H9 (cell line): ENCODE data around the gene FOXP4. TPM values are rescaled to one million over a fixed set of nuclear protein-coding genes. Genes with fewer than 3 reads are reported as not detected.
A peak's percentile ranks its signal among the peaks of the same experiment; 100 is the strongest.

Source experiments
- DNase-seq: peaks from one replicate; pipeline ENCODE4 v3.0.0-alpha.2; 2017
- H2AFZ ChIP-seq: one replicate; pipeline ENCODE4 v1.6.1; 2013; ENCODE audit warnings: mild to moderate bottlenecking, low read length, control low read depth, moderate library complexity
- H2AK5ac ChIP-seq: 2 replicates; pipeline ENCODE4 v1.6.1; 2013; ENCODE audit warnings: low read length, control low read depth, mixed read lengths; ENCODE audit not compliant: insufficient read length
- H2BK120ac ChIP-seq: one replicate; pipeline ENCODE4 v1.6.1; 2013; ENCODE audit warnings: low read depth, mild to moderate bottlenecking, low read length, control low read depth, inconsistent platforms; ENCODE audit not compliant: poor library complexity, severe bottlenecking
- H2BK12ac ChIP-seq: 2 replicates; pipeline ENCODE4 v1.6.1; 2013; ENCODE audit warnings: low read length, control low read depth, mixed read lengths, low read depth; ENCODE audit not compliant: insufficient read length
- H2BK15ac ChIP-seq: 2 replicates; pipeline ENCODE4 v1.6.1; 2013; ENCODE audit warnings: low read depth, low read length, control low read depth
- H2BK20ac ChIP-seq: one replicate; pipeline ENCODE4 v1.6.1; 2013; ENCODE audit warnings: low read depth, mild to moderate bottlenecking, low read length, control low read depth, inconsistent platforms; ENCODE audit not compliant: poor library complexity, severe bottlenecking
- H2BK5ac ChIP-seq: 2 replicates; pipeline ENCODE4 v1.6.1; 2013; ENCODE audit warnings: low read length, control low read depth, mixed read lengths; ENCODE audit not compliant: insufficient read length
- H3K14ac ChIP-seq: 2 replicates; pipeline ENCODE4 v1.6.1; 2013; ENCODE audit warnings: low read length, control low read depth; ENCODE audit not compliant: insufficient read depth
- H3K18ac ChIP-seq: 2 replicates; pipeline ENCODE4 v1.6.1; 2013; ENCODE audit warnings: low read depth, mild to moderate bottlenecking, mixed read lengths, low read length, control low read depth; ENCODE audit not compliant: insufficient read length
- H3K23ac ChIP-seq: 2 replicates; pipeline ENCODE4 v1.6.1; 2013; ENCODE audit warnings: low read length, control low read depth, mixed read lengths, low read depth; ENCODE audit not compliant: insufficient read length
- H3K23me2 ChIP-seq: 2 replicates; pipeline ENCODE4 v1.6.1; 2013; ENCODE audit warnings: low read depth, mild to moderate bottlenecking, mixed read lengths, low read length, control low read depth; ENCODE audit not compliant: insufficient read length, poor library complexity, severe bottlenecking
- H3K27ac ChIP-seq: 2 replicates; pipeline ENCODE4 v1.5.1; 2013; ENCODE audit warnings: low read length, control low read depth, mixed read lengths, low read depth; ENCODE audit not compliant: insufficient read length
- H3K27me3 ChIP-seq: 2 replicates; pipeline ENCODE4 v1.6.1; 2013; ENCODE audit warnings: low read length, control low read depth, inconsistent platforms; ENCODE audit not compliant: insufficient read depth
- H3K4ac ChIP-seq: 2 replicates; pipeline ENCODE4 v1.6.1; 2013; ENCODE audit warnings: low read depth, mild to moderate bottlenecking, control low read depth, inconsistent platforms, low read length, moderate library complexity
- H3K4me1 ChIP-seq: 2 replicates; pipeline ENCODE4 v1.6.1; 2013; ENCODE audit warnings: low read length, control low read depth, inconsistent platforms; ENCODE audit not compliant: insufficient read depth
- H3K4me2 ChIP-seq: 2 replicates; pipeline ENCODE4 v1.6.1; 2013; ENCODE audit warnings: low read length, control low read depth, mixed read lengths; ENCODE audit not compliant: insufficient read length, insufficient read depth
- H3K56ac ChIP-seq: 2 replicates; pipeline ENCODE4 v1.6.1; 2013; ENCODE audit warnings: low read depth, mild to moderate bottlenecking, mixed read lengths, low read length, control low read depth; ENCODE audit not compliant: insufficient read length
- H3K79me1 ChIP-seq: 2 replicates; pipeline ENCODE4 v1.6.1; 2013; ENCODE audit warnings: low read depth, mild to moderate bottlenecking, moderate library complexity, low read length, control low read depth, inconsistent platforms; ENCODE audit not compliant: insufficient read depth, poor library complexity, severe bottlenecking
- H3K79me2 ChIP-seq: 2 replicates; pipeline ENCODE4 v1.6.1; 2013; ENCODE audit warnings: low read length, control low read depth, inconsistent platforms; ENCODE audit not compliant: insufficient read depth
- H3K9ac ChIP-seq: 2 replicates; pipeline ENCODE4 v1.6.1; 2013; ENCODE audit warnings: low read length, control low read depth, mixed read lengths; ENCODE audit not compliant: insufficient read length; ENCODE audit errors: extremely low read depth
- H3K9me3 ChIP-seq: one replicate; pipeline ENCODE4 v1.6.1; 2013; ENCODE audit warnings: low read depth, low read length, inconsistent platforms; ENCODE audit not compliant: control insufficient read depth
- H3T11ph ChIP-seq: one replicate; pipeline ENCODE4 v1.6.1; 2013; ENCODE audit warnings: mild to moderate bottlenecking, low read length, control low read depth, inconsistent platforms
- H4K20me1 ChIP-seq: one replicate; pipeline ENCODE4 v1.6.1; 2013; ENCODE audit not compliant: control insufficient read depth, insufficient read length, insufficient read depth
- H4K5ac ChIP-seq: 2 replicates; pipeline ENCODE4 v1.6.1; 2013; ENCODE audit warnings: low read depth, mild to moderate bottlenecking, mixed read lengths, low read length, control low read depth; ENCODE audit not compliant: insufficient read length
- H4K8ac ChIP-seq: replicated peaks from 2 replicates; pipeline ENCODE4 v1.6.1; 2013; ENCODE audit warnings: low read length, control low read depth, mixed read lengths, low read depth; ENCODE audit not compliant: insufficient read length
- H4K91ac ChIP-seq: 2 replicates; pipeline ENCODE4 v1.6.1; 2013; ENCODE audit warnings: low read depth, mild to moderate bottlenecking, moderate library complexity, mixed read lengths, low read length, control low read depth; ENCODE audit not compliant: insufficient read length
- H3K27ac Mint-ChIP-seq, 3 experiments: 2 replicates in 2 of 3; 3 replicates in 1 of 3; pipeline ENCODE4 v1.8.0; 2020 to 2021; ENCODE audit warnings: mixed read lengths in 3 of 3, mild to moderate bottlenecking in 1 of 3, moderate library complexity in 1 of 3
- H3K27me3 Mint-ChIP-seq: 2 replicates; pipeline ENCODE4 v1.8.0; 2021; ENCODE audit warnings: low read depth, mild to moderate bottlenecking, moderate library complexity, mixed read lengths
- H3K36me3 Mint-ChIP-seq, 3 experiments: 2 replicates in 2 of 3; 3 replicates in 1 of 3; pipeline ENCODE4 v1.8.0; 2020 to 2021; ENCODE audit warnings: low read depth in 3 of 3, mixed read lengths in 3 of 3; ENCODE audit not compliant: insufficient read depth in 1 of 3
- H3K4me1 Mint-ChIP-seq, 2 experiments: 2 replicates each; pipeline ENCODE4 v1.8.0; 2020; ENCODE audit warnings: mixed read lengths in 2 of 2
- H3K4me3 Mint-ChIP-seq, 2 experiments: 2 replicates in 1 of 2; 3 replicates in 1 of 2; pipeline ENCODE4 v1.8.0; 2020 to 2021; ENCODE audit warnings: mild to moderate bottlenecking in 2 of 2, mixed read lengths in 2 of 2, moderate library complexity in 1 of 2
- H3K9me3 Mint-ChIP-seq, 2 experiments: 2 replicates in 1 of 2; 3 replicates in 1 of 2; pipeline ENCODE4 v1.8.0; 2020; ENCODE audit warnings: mild to moderate bottlenecking in 2 of 2, mixed read lengths in 2 of 2, moderate library complexity in 1 of 2
- CTCF ChIP-seq: fragments of 200-600 bp; sonication (generic); conservative IDR thresholded peaks from 3 replicates; pipeline ENCODE4 v1.8.0; 2021; ENCODE audit warnings: antibody characterized with exemption, mild to moderate bottlenecking
- WGBS: extraction: QIAGEN DNeasy Blood & Tissue Kit; methylation state at CpG from one replicate; pipeline ENCODE4 v1.1.7; 2013; ENCODE audit warnings: missing lambda C conversion rate, low lambda C conversion rate, mixed read lengths; ENCODE audit not compliant: insufficient read length; ENCODE audit errors: extremely low coverage; 5-methylcytosine and 5-hydroxymethylcytosine counted together
- total RNA-seq: library from RNA; stranded (reverse); gene quantifications from 2 replicates; pipeline ENCODE4 v1.2.1, GENCODE V29; 2021

Gene FOXP4
- total RNA-seq, 1 experiment from 2014 or later, result 18.2 TPM

- no peak for DNase-seq
- H3K9ac ChIP-seq, result no peak overlapping the region
- no peak overlapping the region for H3K27ac Mint-ChIP-seq
Observed at GRCh38 chr6:41548098-41548840, 2.1 kb downstream of the FOXP4 start.

More at GRCh38 chr6:41548098-41548840, 2.1 kb downstream of the FOXP4 start:
- Histone ChIP-seq H3K23ac (no peak overlapping the region), H3K79me1 (no peaks in the 10 kb centered on the region), H2BK20ac (no peak overlapping the region), H3T11ph (no peak overlapping the region), H3K56ac (no peak overlapping the region), H4K8ac (no peak overlapping the region), H2AFZ (no peak overlapping the region), H3K27ac (no peak overlapping the region), H3K18ac (no peak overlapping the region), H3K27me3 (peaks cover 62% of the 10 kb centered on the region), H2BK15ac (no peak overlapping the region), H3K9me3 (no peaks in the 10 kb centered on the region), H3K23me2 (peaks cover 20% of the 10 kb centered on the region), H2BK12ac (no peak overlapping the region), H3K4me1 (peaks cover 25% of the 10 kb centered on the region; the same call in 1 of the 2 replicates), H4K20me1 (peaks cover 2% of the 10 kb centered on the region), H3K4ac (no peak overlapping the region), H3K4me2 (peak overlapping the region; percentile 76), H2AK5ac (no peak overlapping the region), H2BK120ac (no peak overlapping the region), H3K79me2 (no peaks in the 10 kb centered on the region; the same call in 1 of the 2 replicates), H4K91ac (no peak overlapping the region), H2BK5ac (no peak overlapping the region), H4K5ac (no peak overlapping the region), H3K14ac (no peak overlapping the region)
- no CpG with 5 or more reads among the region's 50 CpGs for WGBS
- peaks cover 62 to 66% of the 10 kb centered on the region in 2 experiments for H3K4me1 Mint-ChIP-seq
- H3K9me3 Mint-ChIP-seq, result no peaks in the 10 kb centered on the region
- H3K36me3 Mint-ChIP-seq, result peaks cover 0 to 12% (median 11%) of the 10 kb centered on the region in 3 experiments; a peak in 4 of 7 replicates
- peaks cover 88% of the 10 kb centered on the region for H3K27me3 Mint-ChIP-seq
- TF ChIP-seq CTCF, result no peak
- H3K4me3 Mint-ChIP-seq, result peak overlapping the region; percentile 84 to 97
